IPS DF 6.9 (cell line): Measurements from ENCODE around the gene TCTN2.

Experiments used
- DNase-seq: peaks from one replicate; pipeline ENCODE4 v3.0.0-alpha.2; 2013; ENCODE audit warnings: low read depth, low spot score
- H3K27ac ChIP-seq: one replicate; pipeline ENCODE4 v1.5.1; 2013; ENCODE audit warnings: low read length, control low read depth
- H3K27me3 ChIP-seq: 2 replicates; pipeline ENCODE4 v1.6.1; 2013; ENCODE audit warnings: mild to moderate bottlenecking, low read length; ENCODE audit not compliant: control insufficient read depth, insufficient read depth
- H3K36me3 ChIP-seq: 2 replicates; pipeline ENCODE4 v1.6.1; 2013; ENCODE audit warnings: low read length; ENCODE audit not compliant: control insufficient read depth, insufficient read depth
- H3K4me1 ChIP-seq: 2 replicates; pipeline ENCODE4 v1.6.1; 2013; ENCODE audit warnings: low read length; ENCODE audit not compliant: control insufficient read depth, insufficient read depth
- H3K4me3 ChIP-seq: 2 replicates; pipeline ENCODE4 v1.5.1; 2013; ENCODE audit warnings: mild to moderate bottlenecking, low read length
- H3K9me3 ChIP-seq: 2 replicates; pipeline ENCODE4 v1.6.1; 2013; ENCODE audit warnings: low read length, inconsistent platforms; ENCODE audit not compliant: control insufficient read depth, insufficient read depth
- WGBS: extraction: QIAGEN DNeasy Blood & Tissue Kit; methylation state at CpG from one replicate; pipeline ENCODE4 v1.1.7; 2013; ENCODE audit warnings: mixed read lengths, missing lambda C conversion rate; ENCODE audit not compliant: insufficient read length, insufficient coverage; 5-methylcytosine and 5-hydroxymethylcytosine counted together

Gene TCTN2

GRCh38 chr12:123715195-123715594 lies 44.3 kb downstream of the TCTN2 start:
- no peak for DNase-seq
- WGBS, result 100% methylated on average over 1 of the region's 2 CpGs
- Histone ChIP-seq H3K4me3 (no peak overlapping the region), H3K36me3 (peaks cover 3% of the 10 kb centered on the region; the same call in 1 of the 2 replicates), H3K27me3 (no peaks in the 10 kb centered on the region), H3K4me1 (0 out of 2 replicates have a peak, but pooled peaks cover 1% of the 10 kb centered on the region), H3K27ac (no peak overlapping the region), H3K9me3 (no peaks in the 10 kb centered on the region)

GRCh38 chr12:123717350-123717749 lies 46.4 kb downstream of the TCTN2 start:
- H3K4me1 ChIP-seq, result 0 out of 2 replicates have a peak, but pooled peaks cover 1% of the 10 kb centered on the region
- WGBS, result no CpG with 5 or more reads among the region's 3 CpGs
- H3K36me3 ChIP-seq, result peaks cover 3% of the 10 kb centered on the region; the same call in 1 of the 2 replicates
- H3K27ac ChIP-seq, result no peak overlapping the region
- no peaks in the 10 kb centered on the region for H3K27me3 ChIP-seq
- no peak overlapping the region for H3K4me3 ChIP-seq
- DNase-seq, result no peak
- no peaks in the 10 kb centered on the region for H3K9me3 ChIP-seq

GRCh38 chr12:123720141-123720814 lies 49.4 kb downstream of the TCTN2 start:
- no peaks in the 10 kb centered on the region for H3K4me1 ChIP-seq
- no peaks in the 10 kb centered on the region for H3K27me3 ChIP-seq
- H3K4me3 ChIP-seq, result no peak overlapping the region
- no peak for DNase-seq
- no peaks in the 10 kb centered on the region for H3K9me3 ChIP-seq
- WGBS, result no CpG with 5 or more reads among the region's 5 CpGs
- peaks cover 8% of the 10 kb centered on the region; the same call in 1 of the 2 replicates for H3K36me3 ChIP-seq
- no peak overlapping the region for H3K27ac ChIP-seq

GRCh38 chr12:123721245-123721644 lies 50.3 kb downstream of the TCTN2 start:
- Histone ChIP-seq H3K9me3 (no peaks in the 10 kb centered on the region), H3K27me3 (no peaks in the 10 kb centered on the region), H3K36me3 (peaks cover 10% of the 10 kb centered on the region; the same call in 1 of the 2 replicates), H3K4me3 (no peak overlapping the region), H3K4me1 (no peaks in the 10 kb centered on the region), H3K27ac (no peak overlapping the region)
- no CpG with 5 or more reads among the region's 2 CpGs for WGBS
- no peak for DNase-seq

- Histone ChIP-seq H3K27me3 (no peaks in the 10 kb centered on the region), H3K36me3 (peaks cover 15% of the 10 kb centered on the region; the same call in 1 of the 2 replicates), H3K9me3 (no peaks in the 10 kb centered on the region), H3K27ac (no peak overlapping the region), H3K4me3 (no peak overlapping the region), H3K4me1 (no peaks in the 10 kb centered on the region)
- WGBS, result no CpG with 5 or more reads among the region's 8 CpGs
- DNase-seq, result no peak
Measured at GRCh38 chr12:123723011-123723410, 52.1 kb downstream of the TCTN2 start.

- Histone ChIP-seq H3K36me3 (peaks cover 20% of the 10 kb centered on the region; the same call in 1 of the 2 replicates), H3K27me3 (no peaks in the 10 kb centered on the region), H3K27ac (no peak overlapping the region), H3K4me1 (no peaks in the 10 kb centered on the region), H3K4me3 (no peak overlapping the region), H3K9me3 (no peaks in the 10 kb centered on the region)
- no peak for DNase-seq
- no CpG with 5 or more reads among the region's 5 CpGs for WGBS
Measured at GRCh38 chr12:123723765-123724164, 52.9 kb downstream of the TCTN2 start.

GRCh38 chr12:123726244-123726643 lies 55.3 kb downstream of the TCTN2 start:
- no peaks in the 10 kb centered on the region for H3K4me1 ChIP-seq
- H3K9me3 ChIP-seq, result no peaks in the 10 kb centered on the region
- peaks cover 18% of the 10 kb centered on the region; the same call in 1 of the 2 replicates for H3K36me3 ChIP-seq
- no peaks in the 10 kb centered on the region for H3K27me3 ChIP-seq
- H3K4me3 ChIP-seq, result no peak overlapping the region
- H3K27ac ChIP-seq, result no peak overlapping the region
- no peak for DNase-seq
- WGBS, result no CpG with 5 or more reads among the region's 2 CpGs

GRCh38 chr12:123726962-123727361 lies 56.0 kb downstream of the TCTN2 start:
- no peaks in the 10 kb centered on the region for H3K9me3 ChIP-seq
- H3K27ac ChIP-seq, result no peak overlapping the region
- H3K36me3 ChIP-seq, result peaks cover 18% of the 10 kb centered on the region
- no peak for DNase-seq
- H3K4me3 ChIP-seq, result no peak overlapping the region
- H3K27me3 ChIP-seq, result no peaks in the 10 kb centered on the region
- H3K4me1 ChIP-seq, result no peaks in the 10 kb centered on the region
- WGBS, result no CpG with 5 or more reads among the region's 2 CpGs

- no CpG with 5 or more reads among the region's 3 CpGs for WGBS
- no peak overlapping the region for H3K4me3 ChIP-seq
Measured at GRCh38 chr12:123727878-123728277, 57.0 kb downstream of the TCTN2 start.

GRCh38 chr12:123731596-123731995 lies 60.7 kb downstream of the TCTN2 start:
- Histone ChIP-seq H3K27ac (no peak overlapping the region), H3K27me3 (no peaks in the 10 kb centered on the region), H3K4me3 (no peak overlapping the region), H3K4me1 (no peaks in the 10 kb centered on the region), H3K36me3 (peaks cover 34% of the 10 kb centered on the region), H3K9me3 (no peaks in the 10 kb centered on the region)
- no CpG with 5 or more reads among the region's 2 CpGs for WGBS
- no peak for DNase-seq

More at GRCh38 chr12:123727878-123728277, 57.0 kb downstream of the TCTN2 start:
- Histone ChIP-seq H3K4me1 (no peaks in the 10 kb centered on the region), H3K27me3 (no peaks in the 10 kb centered on the region), H3K36me3 (peaks cover 18% of the 10 kb centered on the region), H3K27ac (no peak overlapping the region), H3K9me3 (no peaks in the 10 kb centered on the region)
- DNase-seq, result no peak

- no peak overlapping the region for H3K4me3 ChIP-seq
- WGBS, result no CpG with 5 or more reads among the region's 12 CpGs
- no peaks in the 10 kb centered on the region for H3K27me3 ChIP-seq
- DNase-seq, result no peak
- H3K27ac ChIP-seq, result no peak overlapping the region
- no peaks in the 10 kb centered on the region for H3K4me1 ChIP-seq
- H3K9me3 ChIP-seq, result no peaks in the 10 kb centered on the region
- peaks cover 39% of the 10 kb centered on the region for H3K36me3 ChIP-seq
Measured at GRCh38 chr12:123732251-123732650, 61.3 kb downstream of the TCTN2 start.
